Vagina (tissue), 2 donors: ENCODE measurements around the gene SPAG6. TPM values are rescaled to one million over a fixed set of nuclear protein-coding genes. Genes with fewer than 3 reads are reported as not detected.

ENCODE experiments used
- DNase-seq, 2 donors: peaks; one replicate each; pipeline ENCODE4 v3.0.0-alpha.2; 2017; ENCODE audit errors: extremely low spot score in 2 of 2
- H3K27ac ChIP-seq: fragments of 200-600 bp; sonication (generic); one replicate; pipeline ENCODE4 v1.5.1; 2019
- H3K27me3 ChIP-seq: fragments of 200-600 bp; sonication (generic); one replicate; pipeline ENCODE4 v1.5.1; 2019
- H3K36me3 ChIP-seq, 2 donors: fragments of 200-600 bp; sonication (generic); one replicate each; pipeline ENCODE4 v1.5.1; 2017 to 2019
- H3K4me1 ChIP-seq: fragments of 200-600 bp; sonication (generic); one replicate; pipeline ENCODE4 v1.5.1; 2019
- H3K4me3 ChIP-seq, 2 donors: fragments of 200-600 bp; sonication (generic); 1 replicate in 1 of 2; 2 replicates in 1 of 2; pipeline ENCODE4 v1.5.1; 2016 to 2019
- H3K9me3 ChIP-seq: fragments of 200-600 bp; sonication (generic); one replicate; pipeline ENCODE4 v1.5.1; 2019
- CTCF ChIP-seq, 3 experiments: fragments of 450-650 bp in 2 of 3; fragments of 200-600 bp in 1 of 3; sonication (generic) in 1 of 3; IDR thresholded peaks; one replicate each; pipeline ENCODE4 v1.5.1; 2017 to 2019; ENCODE audit warnings: antibody characterized with exemption in 3 of 3, mild to moderate bottlenecking in 2 of 3, moderate library complexity in 2 of 3
- POLR2A ChIP-seq, 2 donors: fragments of 450-650 bp; IDR thresholded peaks; one replicate each; pipeline ENCODE4 v1.6.1; 2017; ENCODE audit warnings: antibody characterized with exemption in 2 of 2, mild to moderate bottlenecking in 2 of 2, moderate library complexity in 2 of 2
- POLR2AphosphoS5 ChIP-seq, 2 donors: sonication (generic); formaldehyde crosslinking; IDR thresholded peaks; one replicate each; pipeline ENCODE4 v1.9.0; 2017; ENCODE audit warnings: antibody characterized with exemption in 2 of 2, mild to moderate bottlenecking in 2 of 2, low read depth in 1 of 2; ENCODE audit not compliant: insufficient read depth in 1 of 2
- intact Hi-C: fragments of 100-400 bp; cut with DNase I; formaldehyde crosslinking; loops from one replicate; pipeline ENCODE4 v1.15.1; 2023
- total RNA-seq: library from RNA; depleted of rRNA; stranded (reverse); fragments of >200 nt; gene quantifications from one replicate; pipeline ENCODE4 v1.2.3, GENCODE V29; 2016

Gene SPAG6
- total RNA-seq, 1 donor from 2014 or later, result not detected

- H3K4me1 ChIP-seq, result no peaks in the 10 kb centered on the region
- no peaks in the 10 kb centered on the region for H3K9me3 ChIP-seq
- DNase-seq, result no peak
- TF ChIP-seq CTCF (IDR thresholded peaks at IDR 0.05), result no peak
- no peak for TF ChIP-seq POLR2A (IDR thresholded peaks at IDR 0.05)
- intact Hi-C loops, result no loop called here
- no peaks in the 10 kb centered on the region for H3K27me3 ChIP-seq
- no peak overlapping the region for H3K4me3 ChIP-seq
- H3K36me3 ChIP-seq, result no peaks in the 10 kb centered on the region
- no peak overlapping the region for H3K27ac ChIP-seq
These were observed 65.5 kb downstream of the SPAG6 start for GRCh38 chr10:22410846-22411245.

GRCh38 chr10:22414146-22414545 is 68.8 kb downstream of the SPAG6 start:
- no peak overlapping the region for H3K27ac ChIP-seq
- H3K27me3 ChIP-seq, result no peaks in the 10 kb centered on the region
- TF ChIP-seq POLR2AphosphoS5 (IDR thresholded peaks at IDR 0.05; ENCODE audit: insufficient read depth in 1 of 2, low read depth in 1 of 2), result no peak
- DNase-seq, result no peak
- H3K36me3 ChIP-seq, result no peaks in the 10 kb centered on the region
- intact Hi-C loops, result no loop called here
- no peaks in the 10 kb centered on the region for H3K4me1 ChIP-seq
- no peaks in the 10 kb centered on the region for H3K9me3 ChIP-seq
- H3K4me3 ChIP-seq, result no peak overlapping the region

GRCh38 chr10:22415072-22415471 is 69.8 kb downstream of the SPAG6 start:
- Histone ChIP-seq H3K4me3 (no peak overlapping the region), H3K9me3 (no peaks in the 10 kb centered on the region), H3K27me3 (no peaks in the 10 kb centered on the region), H3K27ac (no peak overlapping the region), H3K4me1 (no peaks in the 10 kb centered on the region), H3K36me3 (no peaks in the 10 kb centered on the region)
- TF ChIP-seq CTCF (IDR thresholded peaks at IDR 0.05) (no peak), POLR2A (IDR thresholded peaks at IDR 0.05) (no peak), POLR2AphosphoS5 (IDR thresholded peaks at IDR 0.05; ENCODE audit: insufficient read depth in 1 of 2, low read depth in 1 of 2) (no peak)
- no peak for DNase-seq
- intact Hi-C loops, result no loop called here

- H3K27me3 ChIP-seq, result no peaks in the 10 kb centered on the region
- TF ChIP-seq CTCF (IDR thresholded peaks at IDR 0.05), result no peak
- TF ChIP-seq POLR2AphosphoS5 (IDR thresholded peaks at IDR 0.05; ENCODE audit: insufficient read depth in 1 of 2, low read depth in 1 of 2), result no peak
- no peak for TF ChIP-seq POLR2A (IDR thresholded peaks at IDR 0.05)
- no peaks in the 10 kb centered on the region for H3K4me1 ChIP-seq
- no peak overlapping the region for H3K4me3 ChIP-seq
- intact Hi-C loops, result no loop called here
- no peak for DNase-seq
- no peak overlapping the region for H3K27ac ChIP-seq
- no peaks in the 10 kb centered on the region for H3K9me3 ChIP-seq
- H3K36me3 ChIP-seq, result no peaks in the 10 kb centered on the region
These were observed 72.5 kb downstream of the SPAG6 start for GRCh38 chr10:22417736-22418268.

- TF ChIP-seq POLR2AphosphoS5 (IDR thresholded peaks at IDR 0.05; ENCODE audit: insufficient read depth in 1 of 2, low read depth in 1 of 2) (no peak), CTCF (IDR thresholded peaks at IDR 0.05) (no peak), POLR2A (IDR thresholded peaks at IDR 0.05) (no peak)
- H3K9me3 ChIP-seq, result no peaks in the 10 kb centered on the region
- DNase-seq, result no peak
- H3K4me1 ChIP-seq, result no peaks in the 10 kb centered on the region
- H3K36me3 ChIP-seq, result no peaks in the 10 kb centered on the region
- no peak overlapping the region for H3K4me3 ChIP-seq
- no peaks in the 10 kb centered on the region for H3K27me3 ChIP-seq
- intact Hi-C loops, result no loop called here
- no peak overlapping the region for H3K27ac ChIP-seq
These were observed 75.7 kb downstream of the SPAG6 start for GRCh38 chr10:22420787-22421517.
